ENCODE data around the gene VPS11.
"Not testable (repeated sequence)": the region's sequence is repeated elsewhere in the genome, so short reads cannot be mapped to it uniquely, and the experiment has no call there.

VPS11 gene

GRCh38 chr11:119039471-119039870 is 28.1 kb upstream of the VPS11 start:
- DNase-seq, result not testable (repeated sequence)

- no peak for DNase-seq
Measured at GRCh38 chr11:119041821-119042514, 25.6 kb upstream of the VPS11 start.

- no peak for DNase-seq
Measured at GRCh38 chr11:119042927-119043326, 24.7 kb upstream of the VPS11 start.

- DNase-seq, result no peak
Measured at GRCh38 chr11:119044708-119045107, 22.9 kb upstream of the VPS11 start.

- no peak for DNase-seq
Measured at GRCh38 chr11:119046489-119046888, 21.1 kb upstream of the VPS11 start.

GRCh38 chr11:119047205-119047604 is 20.4 kb upstream of the VPS11 start:
- no peak for DNase-seq

GRCh38 chr11:119048644-119049043 is 19.0 kb upstream of the VPS11 start:
- DNase-seq, result no peak

- no peak for DNase-seq
Measured at GRCh38 chr11:119049081-119049480, 18.5 kb upstream of the VPS11 start.

GRCh38 chr11:119051440-119052162 is 16.0 kb upstream of the VPS11 start:
- DNase-seq, result no peak

GRCh38 chr11:119052163-119052814 is 15.3 kb upstream of the VPS11 start:
- no peak for DNase-seq

- DNase-seq, result no peak
Measured at GRCh38 chr11:119054418-119054817, 13.2 kb upstream of the VPS11 start.

- DNase-seq, result no peak
Measured at GRCh38 chr11:119055901-119056300, 11.7 kb upstream of the VPS11 start.

- peak; percentile 21 for DNase-seq
Measured at GRCh38 chr11:119056421-119056999, 11.1 kb upstream of the VPS11 start.

- DNase-seq, result peak; percentile 96
Measured at GRCh38 chr11:119057000-119057769, 10.4 kb upstream of the VPS11 start, which contains the start of gene HYOU1. TSS of gene HYOU1 (minus strand) at chr11:119057205. CDS start at chr11:119056160, 1,045 bp downstream.

- DNase-seq, result not testable (repeated sequence)
Measured at GRCh38 chr11:119059128-119059527, 8.5 kb upstream of the VPS11 start.

GRCh38 chr11:119061256-119061655 is 6.4 kb upstream of the VPS11 start:
- DNase-seq, result no peak

GRCh38 chr11:119062779-119063178 is 4.8 kb upstream of the VPS11 start:
- no peak for DNase-seq

- DNase-seq, result peak; percentile 23
Measured at GRCh38 chr11:119065369-119065768, 2.2 kb upstream of the VPS11 start.

- no peak for DNase-seq
Measured at GRCh38 chr11:119077839-119078238, 10.2 kb downstream of the VPS11 start.

GRCh38 chr11:119078675-119079420 is 11.2 kb downstream of the VPS11 start:
- DNase-seq, result no peak

- no peak for DNase-seq
Measured at GRCh38 chr11:119081682-119082260, 14.2 kb downstream of the VPS11 start.
